ENCODE measurements around the gene AADAT. TPM values are rescaled to one million over a fixed set of nuclear protein-coding genes. Genes with fewer than 3 reads are reported as not detected.

Gene AADAT
- total and polyA plus RNA-seq, 9 of the 15 experiments (the other 6 are each of a cell fraction or from before 2014, with no cell fraction given) = 0.06 to 0.07 TPM; not detected in 7

DNA sequence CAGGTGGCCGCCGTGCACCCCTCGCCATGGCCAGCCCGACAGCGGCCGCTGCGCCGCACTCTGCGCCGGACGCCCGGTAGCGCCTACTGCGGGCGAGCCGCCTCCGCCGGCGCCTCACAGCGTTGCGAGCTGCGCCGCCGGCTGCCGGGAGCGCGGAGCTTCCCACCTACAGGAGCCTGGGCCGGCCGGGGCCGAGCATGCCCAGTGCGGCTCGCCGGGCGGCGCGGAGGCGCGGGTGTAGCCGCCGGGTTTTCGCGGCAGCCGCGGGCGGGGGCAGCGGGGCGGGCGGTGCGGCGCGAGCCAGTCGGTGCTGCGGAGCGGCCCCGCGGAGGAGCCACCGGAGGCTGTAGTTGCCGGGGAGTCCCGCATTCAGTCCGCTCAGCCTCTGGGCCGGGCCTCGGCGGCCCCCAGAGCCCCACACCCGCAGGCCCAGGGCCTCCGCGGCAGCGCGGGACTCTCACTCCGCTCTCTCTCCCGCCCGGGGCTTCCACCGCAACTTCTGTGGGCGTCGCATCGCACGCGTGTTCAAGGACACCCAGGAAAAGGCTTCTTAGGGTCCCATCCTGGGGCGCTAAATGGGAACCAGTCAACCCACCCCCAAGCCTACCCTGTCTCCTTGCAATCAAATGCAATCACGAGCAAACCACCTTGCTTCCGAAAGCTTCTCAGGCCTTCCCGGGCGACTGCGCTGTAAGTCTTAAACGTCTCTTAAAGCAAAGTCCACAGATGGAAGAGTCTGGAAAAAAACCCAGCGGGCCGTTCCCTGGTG lies 63.3 kb downstream of the AADAT start, which contains the start of gene MFAP3L (continued):
- TF ChIP-seq, protein P1, sequence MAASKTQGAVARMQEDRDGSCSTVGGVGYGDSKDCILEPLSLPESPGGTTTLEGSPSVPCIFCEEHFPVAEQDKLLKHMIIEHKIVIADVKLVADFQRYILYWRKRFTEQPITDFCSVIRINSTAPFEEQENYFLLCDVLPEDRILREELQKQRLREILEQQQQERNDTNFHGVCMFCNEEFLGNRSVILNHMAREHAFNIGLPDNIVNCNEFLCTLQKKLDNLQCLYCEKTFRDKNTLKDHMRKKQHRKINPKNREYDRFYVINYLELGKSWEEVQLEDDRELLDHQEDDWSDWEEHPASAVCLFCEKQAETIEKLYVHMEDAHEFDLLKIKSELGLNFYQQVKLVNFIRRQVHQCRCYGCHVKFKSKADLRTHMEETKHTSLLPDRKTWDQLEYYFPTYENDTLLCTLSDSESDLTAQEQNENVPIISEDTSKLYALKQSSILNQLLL (CRISPR knock-in tag; IDR thresholded peaks at IDR 0.05; ENCODE audit: borderline replicate concordance) = no peak
- no peak for TF ChIP-seq POLR3G (IDR thresholded peaks at IDR 0.05; ENCODE audit: extremely low read depth, insufficient read length, insufficient replicate concordance)
- no peak for TF ChIP-seq KLF6 (CRISPR knock-in tag; IDR thresholded peaks at IDR 0.05; ENCODE audit: borderline replicate concordance)
- no peak for TF ChIP-seq RUNX1 (IDR thresholded peaks at IDR 0.05; ENCODE audit: low read depth)
- TF ChIP-seq PHF8 (IDR thresholded peaks at IDR 0.05; ENCODE audit: borderline replicate concordance, low read length) = peak; percentile 71; the same call in 1 of the 2 replicates
- no peak for TF ChIP-seq STAT5B (CRISPR knock-in tag; IDR thresholded peaks at IDR 0.05)
- TF ChIP-seq, protein P2, sequence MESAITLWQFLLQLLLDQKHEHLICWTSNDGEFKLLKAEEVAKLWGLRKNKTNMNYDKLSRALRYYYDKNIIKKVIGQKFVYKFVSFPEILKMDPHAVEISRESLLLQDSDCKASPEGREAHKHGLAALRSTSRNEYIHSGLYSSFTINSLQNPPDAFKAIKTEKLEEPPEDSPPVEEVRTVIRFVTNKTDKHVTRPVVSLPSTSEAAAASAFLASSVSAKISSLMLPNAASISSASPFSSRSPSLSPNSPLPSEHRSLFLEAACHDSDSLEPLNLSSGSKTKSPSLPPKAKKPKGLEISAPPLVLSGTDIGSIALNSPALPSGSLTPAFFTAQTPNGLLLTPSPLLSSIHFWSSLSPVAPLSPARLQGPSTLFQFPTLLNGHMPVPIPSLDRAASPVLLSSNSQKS (CRISPR knock-in tag; IDR thresholded peaks at IDR 0.05) = no peak
- TF ChIP-seq, protein P3, sequence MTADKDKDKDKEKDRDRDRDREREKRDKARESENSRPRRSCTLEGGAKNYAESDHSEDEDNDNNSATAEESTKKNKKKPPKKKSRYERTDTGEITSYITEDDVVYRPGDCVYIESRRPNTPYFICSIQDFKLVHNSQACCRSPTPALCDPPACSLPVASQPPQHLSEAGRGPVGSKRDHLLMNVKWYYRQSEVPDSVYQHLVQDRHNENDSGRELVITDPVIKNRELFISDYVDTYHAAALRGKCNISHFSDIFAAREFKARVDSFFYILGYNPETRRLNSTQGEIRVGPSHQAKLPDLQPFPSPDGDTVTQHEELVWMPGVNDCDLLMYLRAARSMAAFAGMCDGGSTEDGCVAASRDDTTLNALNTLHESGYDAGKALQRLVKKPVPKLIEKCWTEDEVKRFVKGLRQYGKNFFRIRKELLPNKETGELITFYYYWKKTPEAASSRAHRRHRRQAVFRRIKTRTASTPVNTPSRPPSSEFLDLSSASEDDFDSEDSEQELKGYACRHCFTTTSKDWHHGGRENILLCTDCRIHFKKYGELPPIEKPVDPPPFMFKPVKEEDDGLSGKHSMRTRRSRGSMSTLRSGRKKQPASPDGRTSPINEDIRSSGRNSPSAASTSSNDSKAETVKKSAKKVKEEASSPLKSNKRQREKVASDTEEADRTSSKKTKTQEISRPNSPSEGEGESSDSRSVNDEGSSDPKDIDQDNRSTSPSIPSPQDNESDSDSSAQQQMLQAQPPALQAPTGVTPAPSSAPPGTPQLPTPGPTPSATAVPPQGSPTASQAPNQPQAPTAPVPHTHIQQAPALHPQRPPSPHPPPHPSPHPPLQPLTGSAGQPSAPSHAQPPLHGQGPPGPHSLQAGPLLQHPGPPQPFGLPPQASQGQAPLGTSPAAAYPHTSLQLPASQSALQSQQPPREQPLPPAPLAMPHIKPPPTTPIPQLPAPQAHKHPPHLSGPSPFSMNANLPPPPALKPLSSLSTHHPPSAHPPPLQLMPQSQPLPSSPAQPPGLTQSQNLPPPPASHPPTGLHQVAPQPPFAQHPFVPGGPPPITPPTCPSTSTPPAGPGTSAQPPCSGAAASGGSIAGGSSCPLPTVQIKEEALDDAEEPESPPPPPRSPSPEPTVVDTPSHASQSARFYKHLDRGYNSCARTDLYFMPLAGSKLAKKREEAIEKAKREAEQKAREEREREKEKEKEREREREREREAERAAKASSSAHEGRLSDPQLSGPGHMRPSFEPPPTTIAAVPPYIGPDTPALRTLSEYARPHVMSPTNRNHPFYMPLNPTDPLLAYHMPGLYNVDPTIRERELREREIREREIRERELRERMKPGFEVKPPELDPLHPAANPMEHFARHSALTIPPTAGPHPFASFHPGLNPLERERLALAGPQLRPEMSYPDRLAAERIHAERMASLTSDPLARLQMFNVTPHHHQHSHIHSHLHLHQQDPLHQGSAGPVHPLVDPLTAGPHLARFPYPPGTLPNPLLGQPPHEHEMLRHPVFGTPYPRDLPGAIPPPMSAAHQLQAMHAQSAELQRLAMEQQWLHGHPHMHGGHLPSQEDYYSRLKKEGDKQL (CRISPR knock-in tag; IDR thresholded peaks at IDR 0.05; ENCODE audit: borderline replicate concordance) = no peak
- TF ChIP-seq L3MBTL2 (IDR thresholded peaks at IDR 0.05) = peak; percentile 62; the same call in 1 of the 2 replicates
- no peak for TF ChIP-seq MTA3 (IDR thresholded peaks at IDR 0.05; ENCODE audit: borderline replicate concordance)

Data from K562 (cell line).